WI38 (cell line): ENCODE measurements around the gene METTL4.
A peak's percentile ranks its signal among the peaks of the same experiment; 100 is the strongest.

Experiments used
- H3K4me3 ChIP-seq: 2 replicates; pipeline ENCODE4 v1.5.1; 2011; ENCODE audit warnings: low read depth, mild to moderate bottlenecking, control low read depth, low read length
- CTCF ChIP-seq: IDR thresholded peaks from 2 replicates; pipeline ENCODE4 v1.5.1; 2012; ENCODE audit warnings: low read depth, mild to moderate bottlenecking, control low read depth, low read length

METTL4 gene

DNA sequence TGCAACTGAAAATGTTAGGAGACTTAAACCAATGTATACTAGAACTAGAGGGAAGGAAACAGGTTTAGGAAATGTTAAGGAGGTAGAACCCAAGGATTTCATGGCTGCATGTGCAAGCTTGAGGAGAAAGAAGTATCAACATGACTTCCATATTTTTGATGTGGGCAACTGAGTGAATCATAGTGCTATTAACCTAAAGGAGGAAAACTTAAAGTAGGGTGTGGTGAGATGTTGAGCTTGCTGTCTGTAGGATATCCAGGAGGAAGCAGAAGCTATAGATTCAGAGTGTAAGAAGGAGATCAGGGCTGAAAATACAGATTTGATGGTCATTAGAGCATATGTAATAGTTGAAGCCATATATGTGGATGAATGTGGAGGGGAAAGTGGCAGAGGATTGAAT is 31.5 kb upstream of the METTL4 start:
- H3K4me3 ChIP-seq = no peak overlapping the region
- no peak for TF ChIP-seq CTCF

DNA sequence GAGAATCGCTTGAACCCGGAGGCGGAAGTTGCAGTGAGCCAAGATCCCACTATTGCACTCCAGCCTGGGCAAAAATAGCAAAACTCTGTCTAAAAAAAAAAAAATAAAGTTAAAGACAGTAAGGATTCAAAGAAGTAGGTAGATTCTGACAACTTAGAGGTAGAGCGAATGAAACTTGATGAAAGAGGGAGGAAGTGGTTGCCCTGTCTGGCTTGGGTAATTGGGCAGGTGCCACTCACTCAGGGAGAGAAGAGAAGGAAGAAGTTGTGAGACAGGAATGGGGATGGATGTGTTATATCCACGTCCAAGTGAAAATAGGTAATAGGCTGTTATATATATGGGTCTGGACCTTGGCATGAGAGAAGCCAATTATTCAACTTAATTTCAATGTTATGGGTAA is 26.3 kb upstream of the METTL4 start:
- H3K4me3 ChIP-seq = no peak overlapping the region
- no peak for TF ChIP-seq CTCF

DNA sequence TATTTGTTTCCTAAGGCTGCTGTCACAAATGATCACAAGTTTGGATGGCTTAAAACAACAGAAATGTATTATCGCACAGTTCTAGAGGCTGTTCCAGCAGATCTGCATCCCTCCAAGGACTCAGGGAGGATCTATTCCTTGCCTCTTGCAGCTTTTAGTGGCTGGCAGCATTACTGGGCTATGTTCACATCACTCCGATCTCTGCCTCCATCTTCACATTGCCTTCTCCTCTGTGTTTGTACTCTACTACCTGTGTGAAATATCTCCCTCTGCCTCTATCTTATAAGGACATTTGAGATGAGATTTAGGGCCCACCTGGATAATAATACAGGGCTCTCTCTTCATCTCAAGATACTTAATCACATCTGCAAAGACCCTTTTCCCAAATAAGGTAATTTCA is 19.0 kb upstream of the METTL4 start:
- H3K4me3 ChIP-seq = no peak overlapping the region
- no peak for TF ChIP-seq CTCF

- TF ChIP-seq CTCF = no peak
- no peak overlapping the region for H3K4me3 ChIP-seq
These were observed 18.2 kb upstream of the METTL4 start for GRCh38 chr18:2589345-2590068.

- TF ChIP-seq CTCF = no peak
- H3K4me3 ChIP-seq = no peak overlapping the region
These were observed 17.5 kb upstream of the METTL4 start for GRCh38 chr18:2588666-2589344.

- H3K4me3 ChIP-seq = no peak overlapping the region
- no peak for TF ChIP-seq CTCF
These were observed 16.5 kb upstream of the METTL4 start for GRCh38 chr18:2587788-2588187.

DNA sequence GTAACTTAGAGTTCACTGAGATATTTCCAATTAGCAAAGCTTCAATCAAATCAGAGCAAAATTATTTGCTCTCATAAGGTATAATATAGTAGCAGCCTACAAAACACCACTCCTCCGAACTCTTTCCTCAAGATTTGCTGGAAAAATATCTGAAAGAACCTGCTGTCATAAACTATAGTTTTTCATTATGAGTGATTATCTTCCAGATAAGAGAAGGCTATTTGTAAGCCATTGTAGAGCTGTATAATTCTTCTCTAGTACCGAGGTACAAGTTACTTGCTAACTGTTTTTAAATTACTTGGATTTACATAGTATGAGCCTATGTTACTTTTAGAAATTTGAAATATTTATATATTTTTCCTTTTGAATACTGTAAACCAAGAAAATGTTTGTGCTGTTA is 2.1 kb upstream of the METTL4 start:
- TF ChIP-seq CTCF = no peak
- peak overlapping the region; percentile 78 for H3K4me3 ChIP-seq
